ENCODE measurements around the gene COBL. TPM values are rescaled to one million over a fixed set of nuclear protein-coding genes. Genes with fewer than 3 reads are reported as not detected.

Gene COBL
- total RNA-seq, 2 experiments from 2014 or later = not detected

DNA sequence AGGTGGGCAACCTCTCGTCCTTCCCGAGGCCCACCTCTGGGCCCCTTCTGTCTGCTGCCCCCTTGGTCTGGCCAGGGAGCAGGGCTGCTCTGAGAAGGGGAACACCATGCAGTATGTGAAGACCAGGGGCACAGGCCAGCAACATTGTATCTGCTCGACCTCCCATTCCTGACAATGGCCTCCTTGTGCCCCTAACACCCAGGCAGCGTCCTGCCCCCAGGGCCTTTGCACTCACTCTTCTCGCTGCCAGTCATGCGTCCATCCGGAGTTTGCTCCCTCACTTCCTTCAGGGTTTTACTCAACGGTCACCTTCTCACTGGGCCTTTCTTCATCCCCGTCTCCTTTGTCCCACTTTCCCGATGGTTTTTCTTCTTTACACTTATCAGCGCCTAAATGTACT, 301.0 kb downstream of the COBL start:
- no peak for DNase-seq
- ChIA-PET POLR2A (no interaction called here), CTCF (no interaction called here)
- Mint-ChIP-seq H3K36me3 (ENCODE audit: low read depth) (no peaks in the 10 kb centered on the region), H3K9me3 (ENCODE audit: low read depth) (no peaks in the 10 kb centered on the region), H3K4me1 (no peaks in the 10 kb centered on the region), H3K4me3 (no peak overlapping the region), H3K27ac (no peak overlapping the region), H3K27me3 (no peaks in the 10 kb centered on the region)
- intact Hi-C loops (cut with DNase I, micrococcal nuclease) = no loop called here
- no peak for ATAC-seq

DNA sequence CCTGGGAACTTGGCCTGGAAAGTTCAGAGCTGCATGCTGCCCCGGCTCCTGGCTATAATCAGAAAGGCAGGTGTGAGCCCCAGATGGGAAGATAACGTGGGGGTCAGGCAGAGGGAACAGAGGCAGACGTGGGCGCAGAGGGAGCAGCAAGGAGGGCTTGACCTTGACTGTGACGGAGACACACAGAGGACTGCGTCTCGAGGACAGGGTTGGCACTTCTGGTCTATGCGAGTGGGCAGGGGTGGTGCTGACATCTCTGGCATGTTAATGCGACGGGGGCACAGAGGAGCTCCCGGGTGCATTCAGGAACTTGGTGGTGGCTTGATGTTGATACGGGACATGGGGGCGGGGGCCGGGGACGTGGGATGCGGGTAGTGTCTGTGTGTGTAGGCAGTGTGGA, 301.8 kb downstream of the COBL start:
- H3K9me3 Mint-ChIP-seq (ENCODE audit: low read depth) = no peaks in the 10 kb centered on the region
- ATAC-seq (no peak), DNase-seq (no peak)
- intact Hi-C loops (cut with DNase I, micrococcal nuclease) = no loop called here
- CTCF ChIA-PET = no interaction called here
- POLR2A ChIA-PET = no interaction called here
- H3K36me3 Mint-ChIP-seq (ENCODE audit: low read depth) = no peaks in the 10 kb centered on the region
- no peaks in the 10 kb centered on the region for H3K27me3 Mint-ChIP-seq
- no peak overlapping the region for H3K4me3 Mint-ChIP-seq
- H3K4me1 Mint-ChIP-seq = no peaks in the 10 kb centered on the region
- no peak overlapping the region for H3K27ac Mint-ChIP-seq

DNA sequence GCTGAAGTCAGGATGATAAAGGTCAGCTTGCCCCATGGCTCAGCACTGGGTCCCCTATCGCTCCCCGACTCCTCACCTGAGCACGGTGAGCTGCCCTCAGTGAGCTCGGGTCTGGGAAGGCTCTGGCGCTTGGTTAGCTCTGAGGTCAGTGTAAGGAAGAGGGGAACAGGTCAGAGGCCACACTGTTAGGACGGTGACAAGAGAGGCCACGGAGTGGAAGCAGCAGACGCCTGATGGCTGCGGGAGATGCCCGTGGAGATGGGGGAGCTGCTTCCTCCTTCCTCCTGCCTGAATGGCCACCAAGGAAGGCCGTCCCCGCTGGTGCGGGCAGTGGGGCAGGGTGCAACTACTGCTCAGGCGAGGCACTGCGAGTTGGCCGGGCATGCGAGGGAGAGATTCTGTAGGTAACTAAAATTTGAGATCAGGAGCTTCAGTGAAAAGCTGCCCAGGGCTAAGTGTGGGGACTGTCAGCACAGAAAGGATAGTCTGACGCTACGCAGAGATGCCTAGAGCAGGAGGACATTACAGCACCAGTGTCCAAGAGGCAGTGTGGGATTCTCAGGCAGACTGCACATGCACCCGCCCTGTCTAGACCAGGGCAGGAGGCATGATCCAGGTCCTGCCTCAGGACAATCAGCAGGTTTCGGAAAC, 302.6 kb downstream of the COBL start:
- ChIA-PET POLR2A (interaction anchor here (0.7 kb wide), 1 partner anchor 63 kb away, joined by 4 read pairs; no protein-coding TSS in a partner anchor), CTCF (no interaction called here)
- Mint-ChIP-seq H3K27ac (no peak overlapping the region), H3K27me3 (no peaks in the 10 kb centered on the region), H3K4me1 (no peaks in the 10 kb centered on the region), H3K36me3 (ENCODE audit: low read depth) (no peaks in the 10 kb centered on the region), H3K4me3 (no peak overlapping the region), H3K9me3 (ENCODE audit: low read depth) (no peaks in the 10 kb centered on the region)
- ATAC-seq (no peak), DNase-seq (no peak)
- intact Hi-C loops (cut with DNase I, micrococcal nuclease) = no loop called here

DNA sequence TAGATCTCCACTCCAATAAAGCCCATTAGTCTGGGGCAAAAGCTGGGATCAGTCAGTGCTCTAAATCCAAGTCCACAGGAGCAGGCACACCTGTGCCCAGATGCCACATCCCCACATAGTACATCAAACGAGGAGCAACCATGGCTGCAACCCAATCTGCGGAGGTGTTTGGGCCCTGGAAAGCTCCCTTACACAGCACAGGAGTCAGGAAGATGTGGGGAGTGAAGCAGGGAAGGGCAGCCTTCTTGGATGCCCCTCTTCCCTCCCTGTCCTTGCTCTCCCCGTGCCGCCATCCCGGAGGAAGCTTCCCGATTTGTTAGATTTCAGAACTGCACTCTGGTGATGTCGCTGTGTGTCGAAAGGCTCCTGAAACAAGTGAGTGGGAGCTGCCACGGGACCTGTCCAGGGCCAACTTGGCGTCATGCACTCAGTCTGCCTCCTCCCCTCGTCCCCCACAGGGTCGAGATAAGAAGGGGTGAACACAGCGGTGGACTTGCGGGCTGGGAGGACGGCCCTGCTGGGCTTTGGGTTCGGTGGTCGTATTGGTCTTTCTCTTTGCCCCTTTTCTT, 303.3 kb downstream of the COBL start:
- ChIA-PET POLR2A (interaction anchor here (0.7 kb wide), 1 partner anchor 63 kb away, joined by 4 read pairs; no protein-coding TSS in a partner anchor), CTCF (no interaction called here)
- no peak overlapping the region for H3K4me3 Mint-ChIP-seq
- H3K9me3 Mint-ChIP-seq (ENCODE audit: low read depth) = no peaks in the 10 kb centered on the region
- no peak overlapping the region for H3K27ac Mint-ChIP-seq
- intact Hi-C loops (cut with DNase I, micrococcal nuclease) = no loop called here
- no peaks in the 10 kb centered on the region for H3K4me1 Mint-ChIP-seq
- H3K36me3 Mint-ChIP-seq (ENCODE audit: low read depth) = no peaks in the 10 kb centered on the region
- no peak for ATAC-seq
- no peaks in the 10 kb centered on the region for H3K27me3 Mint-ChIP-seq
- DNase-seq = no peak

DNA sequence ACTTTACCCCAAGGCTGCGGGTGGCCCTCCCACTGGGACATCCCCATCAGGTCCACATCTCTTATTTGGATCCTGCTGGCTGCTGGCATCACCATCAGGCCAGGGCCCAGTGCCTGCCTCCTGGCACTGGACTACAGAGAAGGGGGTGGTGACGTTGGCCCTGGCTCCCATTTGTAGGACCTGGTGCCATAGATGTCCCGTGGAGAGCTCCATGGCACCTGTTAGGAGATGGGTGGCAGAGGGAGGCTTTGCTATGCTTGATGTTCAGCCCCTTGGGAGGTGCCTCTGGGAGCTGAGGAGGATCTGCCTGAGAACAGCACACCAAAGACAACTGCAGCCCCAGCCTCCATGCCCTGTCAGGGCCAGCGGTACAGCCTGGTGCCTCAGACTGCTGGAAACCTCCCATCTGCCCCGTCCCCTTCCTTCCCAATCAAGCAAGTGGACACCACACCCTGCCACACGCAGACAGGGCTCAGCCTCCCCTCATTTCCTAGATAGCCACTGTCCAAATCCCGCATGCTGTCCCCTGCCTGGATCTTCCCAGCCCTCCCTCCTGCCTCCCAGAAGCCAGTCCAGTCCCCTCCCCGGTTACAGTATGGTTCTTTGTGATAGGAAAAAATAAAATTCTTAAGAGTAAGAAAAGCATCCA, 303.9 kb downstream of the COBL start:
- no peaks in the 10 kb centered on the region for H3K27me3 Mint-ChIP-seq
- ChIA-PET POLR2A (no interaction called here), CTCF (no interaction called here)
- DNase-seq (no peak), ATAC-seq (no peak)
- intact Hi-C loops (cut with DNase I, micrococcal nuclease) = no loop called here
- H3K4me3 Mint-ChIP-seq = no peak overlapping the region
- no peaks in the 10 kb centered on the region for H3K36me3 Mint-ChIP-seq (ENCODE audit: low read depth)
- H3K4me1 Mint-ChIP-seq = no peaks in the 10 kb centered on the region
- no peaks in the 10 kb centered on the region for H3K9me3 Mint-ChIP-seq (ENCODE audit: low read depth)
- H3K27ac Mint-ChIP-seq = no peak overlapping the region

DNA sequence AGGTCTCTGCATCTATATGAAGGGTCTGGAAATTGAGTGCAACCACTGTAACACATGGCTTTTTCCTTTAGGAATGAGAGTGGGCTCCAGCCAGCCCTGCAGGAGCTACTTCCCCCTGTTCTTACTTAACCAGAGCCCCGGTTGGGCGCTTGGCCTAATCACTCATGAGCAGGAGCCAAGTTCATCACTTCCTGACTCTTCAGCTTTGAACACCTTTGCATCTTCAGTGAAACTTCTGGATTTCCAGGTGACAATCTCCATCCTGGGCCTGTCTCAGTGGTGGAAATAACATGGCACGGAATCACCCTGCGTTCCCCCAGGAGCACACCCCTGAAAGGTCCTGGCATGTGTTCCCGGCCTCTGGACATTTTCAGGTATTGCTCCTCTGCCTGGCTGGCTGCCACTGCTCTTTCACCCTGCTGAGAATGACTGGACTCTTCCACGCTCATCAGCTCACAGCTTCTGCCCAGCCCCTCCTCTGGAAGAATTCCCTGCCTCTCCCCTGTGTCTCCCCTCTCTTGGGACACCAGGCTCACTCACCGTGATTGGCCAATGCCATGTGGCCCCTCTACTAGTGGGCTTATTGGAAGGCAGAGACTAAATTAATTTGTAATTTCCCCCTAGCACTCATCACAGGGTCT, 304.8 kb downstream of the COBL start:
- Mint-ChIP-seq H3K4me3 (no peak overlapping the region), H3K9me3 (ENCODE audit: low read depth) (no peaks in the 10 kb centered on the region), H3K4me1 (no peaks in the 10 kb centered on the region), H3K27me3 (no peaks in the 10 kb centered on the region), H3K27ac (no peak overlapping the region), H3K36me3 (ENCODE audit: low read depth) (no peaks in the 10 kb centered on the region)
- no peak for ATAC-seq
- intact Hi-C loops (cut with DNase I, micrococcal nuclease) = no loop called here
- ChIA-PET CTCF (no interaction called here), POLR2A (no interaction called here)
- DNase-seq = no peak

DNA sequence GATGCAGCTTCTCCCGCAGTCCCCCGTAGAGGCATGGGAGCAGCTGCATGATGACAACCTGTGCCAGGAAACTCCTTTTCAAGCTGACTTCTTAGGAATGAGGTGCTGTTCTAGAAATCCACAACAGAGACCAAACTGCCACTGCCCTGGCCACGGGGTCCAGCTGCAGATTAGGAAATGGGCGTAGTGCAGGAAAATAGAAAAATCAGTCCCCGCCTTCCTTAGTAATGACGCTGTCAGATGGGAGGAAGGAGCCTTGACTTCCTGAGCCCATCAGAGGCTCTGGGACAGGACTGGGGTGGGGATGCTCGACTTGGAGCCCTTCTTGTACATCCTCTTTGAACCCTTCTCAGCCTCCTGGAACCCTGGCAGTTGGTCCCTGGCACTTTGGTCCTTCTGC, 306.1 kb downstream of the COBL start:
- CTCF ChIA-PET = interaction anchor here (1.0 kb wide), 1 partner anchor 130 kb away, joined by 3 read pairs; no protein-coding TSS in a partner anchor
- DNase-seq (no peak), ATAC-seq (no peak)
- no peak overlapping the region for H3K4me3 Mint-ChIP-seq
- no peaks in the 10 kb centered on the region for H3K4me1 Mint-ChIP-seq
- POLR2A ChIA-PET = no interaction called here
- H3K36me3 Mint-ChIP-seq (ENCODE audit: low read depth) = no peaks in the 10 kb centered on the region
- no peak overlapping the region for H3K27ac Mint-ChIP-seq
- intact Hi-C loops (cut with DNase I, micrococcal nuclease) = no loop called here
- H3K9me3 Mint-ChIP-seq (ENCODE audit: low read depth) = no peaks in the 10 kb centered on the region
- no peaks in the 10 kb centered on the region for H3K27me3 Mint-ChIP-seq

DNA sequence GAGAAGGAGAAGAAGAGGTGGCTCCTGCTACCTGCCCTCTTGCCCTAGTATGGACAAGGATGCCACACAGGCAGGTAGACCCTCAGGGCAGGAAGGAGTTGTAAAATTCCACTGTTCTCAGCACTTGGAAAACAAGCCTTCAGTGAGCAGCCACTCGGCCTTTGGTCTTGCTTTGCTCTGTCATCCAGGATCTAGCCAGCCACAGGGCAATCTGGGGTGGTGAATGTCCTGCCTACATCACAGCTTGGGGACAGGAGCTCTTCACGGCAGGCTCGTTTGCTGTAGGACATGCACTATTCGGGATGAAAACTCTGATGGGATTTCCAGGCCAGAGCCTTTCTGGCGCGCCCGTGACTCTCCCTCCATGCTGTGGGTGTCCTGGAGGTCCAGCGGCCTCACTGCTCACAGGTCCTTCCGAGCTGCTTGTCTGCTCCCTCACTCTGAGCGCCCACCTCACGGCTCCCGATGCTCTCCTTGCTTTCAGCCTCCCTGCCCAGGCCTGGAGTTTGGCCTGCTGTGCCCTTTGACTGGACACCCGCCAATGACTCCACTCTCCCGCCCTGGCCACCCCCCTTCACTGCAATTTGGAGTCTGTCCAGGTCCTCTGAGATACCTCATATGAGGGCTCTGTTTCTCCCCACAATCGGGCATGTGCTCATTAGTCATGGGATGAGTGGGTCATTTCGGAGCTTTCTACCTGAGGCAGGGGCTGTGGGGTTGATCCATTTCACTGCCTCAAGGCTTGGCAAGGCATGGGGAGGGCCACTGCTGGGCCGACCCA, 306.7 kb downstream of the COBL start:
- H3K27me3 Mint-ChIP-seq = no peaks in the 10 kb centered on the region
- H3K9me3 Mint-ChIP-seq (ENCODE audit: low read depth) = no peaks in the 10 kb centered on the region
- H3K27ac Mint-ChIP-seq = no peak overlapping the region
- ChIA-PET POLR2A (no interaction called here), CTCF (interaction anchor here (1.0 kb wide), 1 partner anchor 130 kb away, joined by 3 read pairs; no protein-coding TSS in a partner anchor)
- intact Hi-C loops (cut with DNase I, micrococcal nuclease) = no loop called here
- H3K4me3 Mint-ChIP-seq = no peak overlapping the region
- H3K36me3 Mint-ChIP-seq (ENCODE audit: low read depth) = no peaks in the 10 kb centered on the region
- H3K4me1 Mint-ChIP-seq = no peaks in the 10 kb centered on the region
- DNase-seq (no peak), ATAC-seq (no peak)

DNA sequence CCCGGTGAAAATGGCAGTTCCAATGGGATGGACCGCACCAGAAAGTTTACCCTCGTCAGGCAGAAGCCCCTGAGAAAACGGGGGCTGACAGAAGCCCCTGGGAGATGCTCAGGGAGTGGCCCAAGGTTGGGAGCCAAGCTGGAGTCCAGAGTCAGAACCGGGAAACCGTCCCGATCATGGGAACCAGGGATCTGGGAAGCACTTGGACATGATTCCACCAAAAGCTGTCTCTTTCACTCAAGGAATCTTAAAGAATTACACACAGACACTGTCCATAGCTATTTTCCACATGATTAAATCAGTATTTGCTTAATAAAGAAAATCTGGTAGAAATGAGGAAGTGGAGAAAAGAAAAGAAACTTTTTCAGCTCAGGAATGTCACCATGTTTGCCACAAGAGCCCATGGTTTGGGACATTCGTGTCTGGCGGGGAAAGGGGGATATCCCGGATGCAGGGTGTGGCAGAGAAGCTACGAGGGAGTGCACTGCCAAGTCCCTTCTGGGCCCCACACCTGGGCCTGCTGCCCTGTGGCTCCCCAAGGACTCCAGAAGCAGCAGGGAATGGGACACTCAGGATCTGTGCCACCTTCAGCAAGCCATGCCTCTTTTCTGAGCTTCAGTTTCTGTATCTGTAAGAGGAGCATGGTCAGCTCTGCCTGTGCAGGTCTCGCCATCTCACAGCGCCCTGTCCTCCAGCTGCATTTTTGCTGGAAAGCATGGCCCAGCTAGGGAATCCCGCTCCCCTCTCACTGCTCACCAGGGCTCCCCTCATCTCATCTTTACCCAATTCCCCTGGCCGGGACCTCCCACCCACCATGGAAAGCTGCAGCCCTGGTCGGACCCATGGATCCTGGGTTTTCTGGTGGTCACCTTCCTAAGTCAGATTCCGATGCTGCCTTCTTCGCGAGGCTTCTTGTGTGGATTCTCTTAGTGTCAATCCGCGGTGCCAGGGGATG, 308.8 kb downstream of the COBL start:
- no peaks in the 10 kb centered on the region for H3K4me1 Mint-ChIP-seq
- no peaks in the 10 kb centered on the region for H3K27me3 Mint-ChIP-seq
- H3K9me3 Mint-ChIP-seq (ENCODE audit: low read depth) = no peaks in the 10 kb centered on the region
- intact Hi-C loops (cut with DNase I, micrococcal nuclease) = no loop called here
- no peak for DNase-seq
- no peaks in the 10 kb centered on the region for H3K36me3 Mint-ChIP-seq (ENCODE audit: low read depth)
- no peak overlapping the region for H3K4me3 Mint-ChIP-seq
- ChIA-PET CTCF (interaction anchor here (0.6 to 1.1 kb wide), 4 partner anchors 12 to 914 kb away, joined by 3 to 5 read pairs (median 4); no protein-coding TSS in a partner anchor), POLR2A (no interaction called here)
- ATAC-seq = no peak
- no peak overlapping the region for H3K27ac Mint-ChIP-seq

DNA sequence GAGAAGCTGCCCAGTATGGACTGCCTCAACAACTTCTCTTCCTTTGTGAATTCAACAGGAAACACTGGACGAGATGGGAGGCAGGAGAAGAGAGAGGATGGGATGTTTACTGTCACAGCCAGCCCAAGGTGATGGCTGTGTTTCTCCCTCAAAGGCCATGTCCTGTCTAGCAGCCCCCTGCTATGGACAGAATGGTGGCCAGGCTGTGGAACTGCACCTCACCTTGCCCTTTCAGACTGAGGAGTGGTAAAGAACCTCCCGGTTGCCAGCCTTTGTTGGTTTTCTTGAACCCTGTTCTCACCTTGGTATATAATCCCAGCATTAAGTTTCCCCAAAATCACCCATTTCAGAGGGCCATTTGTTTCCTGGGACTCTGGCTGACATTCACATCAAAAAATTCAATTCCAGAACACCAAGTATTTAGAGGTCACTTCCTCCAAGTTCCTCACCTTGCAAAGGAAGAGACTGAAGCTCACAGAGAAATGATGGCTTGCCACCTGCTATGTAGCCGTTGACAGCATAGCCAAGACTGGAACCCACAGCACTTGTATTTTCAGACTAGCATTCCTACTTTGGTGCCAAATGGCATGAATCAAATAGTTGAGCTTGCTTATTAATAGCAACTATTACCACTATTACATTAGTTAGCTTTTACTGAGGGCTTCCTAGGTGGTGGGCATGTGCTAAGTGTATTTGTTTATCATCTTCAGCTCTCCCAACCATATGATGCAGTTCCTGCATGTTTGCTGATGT, 309.9 kb downstream of the COBL start:
- DNase-seq = no peak
- ATAC-seq = no peak
- Mint-ChIP-seq H3K4me1 (no peaks in the 10 kb centered on the region), H3K36me3 (ENCODE audit: low read depth) (no peaks in the 10 kb centered on the region), H3K4me3 (no peak overlapping the region), H3K27me3 (no peaks in the 10 kb centered on the region), H3K9me3 (ENCODE audit: low read depth) (no peaks in the 10 kb centered on the region), H3K27ac (no peak overlapping the region)
- intact Hi-C loops (cut with DNase I, micrococcal nuclease) = no loop called here
- CTCF ChIA-PET = interaction anchor here (0.6 to 0.8 kb wide), 3 partner anchors 13 to 1170 kb away, joined by 3 to 5 read pairs (median 4); no protein-coding TSS in a partner anchor
- POLR2A ChIA-PET = no interaction called here

Data from activated CD4-positive, alpha-beta T cell treated with anti-CD3 and anti-CD28 coated beads for 36 hours (primary cell).